HG03558 (cell line): Measurements from ENCODE around the gene MRPL18.
"Not testable (repeated sequence)": the region's sequence is repeated elsewhere in the genome, so short reads cannot be mapped to it uniquely, and the experiment has no call there.

Experiments
- ATAC-seq: cut with Tn5 transposase; IDR thresholded peaks from one replicate; pipeline ENCODE4 v1.9.1; 2021; ENCODE audit warnings: moderate number of reproducible peaks; ENCODE audit not compliant: unreplicated experiment; ENCODE audit errors: extremely low read depth

MRPL18 gene

DNA sequence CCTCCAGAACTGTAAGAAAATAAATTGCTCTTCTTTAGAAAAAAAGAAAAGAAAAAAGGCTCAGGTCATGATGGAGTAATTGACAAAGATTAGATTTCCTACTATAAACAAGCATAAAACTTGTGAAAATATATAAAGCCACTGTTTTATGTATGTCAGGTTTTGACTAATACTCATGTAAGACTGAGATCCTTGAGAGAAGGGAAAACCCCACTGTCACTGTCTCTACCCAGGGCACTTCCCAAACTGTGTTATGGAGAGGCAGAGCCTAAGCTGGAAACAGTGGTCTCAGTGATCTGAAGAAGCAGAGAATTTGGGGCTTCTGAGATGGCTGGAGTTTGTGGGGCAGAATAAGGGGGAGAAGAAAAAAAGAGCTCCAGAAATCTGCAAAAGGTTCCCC, 20.8 kb upstream of the MRPL18 start:
- no peak for ATAC-seq

DNA sequence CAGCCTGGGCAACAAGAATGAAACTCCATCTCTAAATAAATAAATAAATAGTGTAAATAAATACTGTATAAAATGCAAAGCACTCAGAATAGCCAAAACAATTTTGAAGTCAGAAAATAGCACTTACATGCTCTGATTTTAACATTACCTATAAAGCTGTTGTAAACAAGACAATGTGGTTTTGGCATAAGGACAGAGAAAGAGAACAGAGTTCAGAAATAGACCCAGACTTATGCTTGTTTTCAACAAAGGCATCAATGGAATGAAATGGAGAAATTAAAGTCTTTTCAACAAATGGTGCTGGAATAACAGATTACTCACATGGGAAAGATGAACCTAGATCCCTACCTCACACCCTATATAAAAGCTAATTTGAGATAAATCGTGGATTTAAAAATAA, 18.1 kb upstream of the MRPL18 start:
- no peak for ATAC-seq

DNA sequence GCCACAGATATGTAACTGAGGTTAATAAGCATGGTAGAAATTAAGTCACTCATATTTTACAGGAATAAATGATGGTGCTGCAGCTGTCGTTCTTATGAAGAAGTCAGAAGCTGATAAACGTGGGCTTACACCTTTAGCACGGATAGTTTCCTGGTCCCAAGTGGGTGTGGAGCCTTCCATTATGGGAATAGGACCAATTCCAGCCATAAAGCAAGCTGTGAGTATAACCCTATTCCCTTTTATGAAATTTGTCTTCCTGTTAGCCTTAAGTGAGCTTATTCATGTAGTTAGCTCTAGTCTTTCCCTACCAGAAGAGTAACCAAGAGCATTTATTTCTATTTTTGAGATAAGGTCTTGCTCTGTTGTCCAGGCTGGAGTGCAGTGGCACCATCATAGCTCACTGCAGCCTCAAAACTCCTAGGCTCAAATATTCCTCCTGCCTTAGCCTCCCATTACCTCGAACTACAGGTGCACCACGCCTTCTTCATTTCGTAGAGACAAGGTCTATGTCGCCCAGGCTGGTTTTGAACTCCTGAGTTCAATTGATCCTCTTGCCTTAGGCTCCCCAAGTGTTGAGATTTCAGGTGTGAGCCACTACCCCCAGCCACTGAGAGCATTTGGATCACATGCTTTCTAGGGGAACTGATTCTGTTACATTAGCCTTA, 12.9 kb upstream of the MRPL18 start:
- ATAC-seq = no peak

DNA sequence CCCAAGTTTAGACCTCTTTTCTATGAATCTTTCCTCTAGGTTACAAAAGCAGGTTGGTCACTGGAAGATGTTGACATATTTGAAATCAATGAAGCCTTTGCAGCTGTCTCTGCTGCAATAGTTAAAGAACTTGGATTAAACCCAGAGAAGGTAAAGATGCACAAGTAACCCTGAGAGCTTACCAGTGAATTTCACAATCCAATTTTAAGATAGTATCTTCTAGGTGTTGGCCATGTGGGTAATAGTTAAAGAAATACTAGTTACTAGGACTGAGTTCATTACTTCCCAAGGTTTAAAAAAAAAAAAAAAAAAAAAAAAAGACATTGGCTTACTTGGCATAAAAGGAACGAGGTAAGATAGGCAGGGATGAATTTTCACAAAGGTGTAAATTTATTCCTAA, 12.1 kb upstream of the MRPL18 start:
- ATAC-seq = no peak

DNA sequence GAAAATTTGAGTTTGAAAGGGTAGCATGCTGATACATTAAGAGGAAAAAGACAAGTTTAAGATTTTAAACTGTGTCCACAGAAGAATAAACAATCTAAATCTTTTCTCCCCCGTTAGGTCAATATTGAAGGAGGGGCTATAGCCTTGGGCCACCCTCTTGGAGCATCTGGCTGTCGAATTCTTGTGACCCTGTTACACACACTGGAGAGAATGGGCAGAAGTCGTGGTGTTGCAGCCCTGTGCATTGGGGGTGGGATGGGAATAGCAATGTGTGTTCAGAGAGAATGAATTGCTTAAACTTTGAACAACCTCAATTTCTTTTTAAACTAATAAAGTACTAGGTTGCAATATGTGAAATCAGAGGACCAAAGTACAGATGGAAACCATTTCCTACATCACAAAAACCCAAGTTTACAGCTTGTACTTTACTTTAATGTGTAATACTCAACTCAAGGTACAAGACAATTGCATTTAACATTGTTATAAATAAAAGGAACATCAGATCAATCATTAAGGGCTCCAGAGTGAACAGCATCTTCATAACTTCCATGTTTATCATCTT, 11.6 kb upstream of the MRPL18 start:
- ATAC-seq = no peak

DNA sequence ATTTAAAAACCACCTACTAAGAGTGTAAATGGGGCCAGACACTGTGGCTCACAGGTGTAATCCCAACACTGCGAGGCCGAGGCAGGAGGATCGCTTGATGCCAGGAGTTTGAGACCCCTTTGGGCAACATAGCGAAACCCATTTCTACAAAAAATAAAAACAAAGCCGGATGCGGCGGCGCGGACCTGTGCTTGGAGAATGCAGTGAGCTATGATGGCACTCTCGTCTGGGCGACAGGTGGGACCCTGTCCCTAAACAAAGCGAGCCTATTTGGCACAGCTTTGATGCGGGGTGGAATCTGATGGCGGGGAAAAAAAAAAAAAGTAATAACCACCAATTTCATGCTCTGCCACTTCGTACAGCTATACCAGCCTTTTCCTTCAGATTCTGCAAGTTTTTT, 2.0 kb upstream of the MRPL18 start:
- no peak for ATAC-seq

DNA sequence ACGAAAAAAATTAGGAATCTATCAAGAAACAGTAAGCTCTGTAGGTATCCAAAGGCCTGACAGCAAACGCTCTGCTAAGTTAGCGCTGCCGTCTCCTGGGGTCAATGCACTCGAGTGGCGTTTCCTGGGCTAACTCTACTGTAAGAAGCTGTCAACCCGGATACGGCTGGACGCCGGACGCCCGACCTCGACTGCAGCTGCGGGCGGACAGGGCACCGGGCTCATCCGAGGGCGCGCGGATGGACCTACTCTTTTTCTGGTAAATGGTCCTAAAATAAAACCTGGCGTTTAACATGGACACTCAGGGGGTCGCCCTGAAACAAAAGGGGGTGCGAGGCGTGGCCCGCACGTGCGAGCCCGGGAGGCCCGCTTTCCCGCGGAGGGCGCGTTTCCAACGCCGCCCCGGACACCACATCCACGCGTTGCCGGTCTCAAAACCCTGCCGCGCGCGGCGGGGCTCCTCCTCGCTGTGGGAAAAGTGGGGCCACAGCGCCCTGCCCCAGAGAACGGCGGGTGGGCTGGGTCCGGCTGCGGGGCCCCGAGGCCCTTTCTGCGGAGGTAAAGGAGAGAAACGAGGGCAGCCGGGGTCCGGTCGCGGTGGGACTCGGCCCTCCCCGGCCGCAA, 1.4 kb upstream of the MRPL18 start:
- no peak for ATAC-seq

DNA sequence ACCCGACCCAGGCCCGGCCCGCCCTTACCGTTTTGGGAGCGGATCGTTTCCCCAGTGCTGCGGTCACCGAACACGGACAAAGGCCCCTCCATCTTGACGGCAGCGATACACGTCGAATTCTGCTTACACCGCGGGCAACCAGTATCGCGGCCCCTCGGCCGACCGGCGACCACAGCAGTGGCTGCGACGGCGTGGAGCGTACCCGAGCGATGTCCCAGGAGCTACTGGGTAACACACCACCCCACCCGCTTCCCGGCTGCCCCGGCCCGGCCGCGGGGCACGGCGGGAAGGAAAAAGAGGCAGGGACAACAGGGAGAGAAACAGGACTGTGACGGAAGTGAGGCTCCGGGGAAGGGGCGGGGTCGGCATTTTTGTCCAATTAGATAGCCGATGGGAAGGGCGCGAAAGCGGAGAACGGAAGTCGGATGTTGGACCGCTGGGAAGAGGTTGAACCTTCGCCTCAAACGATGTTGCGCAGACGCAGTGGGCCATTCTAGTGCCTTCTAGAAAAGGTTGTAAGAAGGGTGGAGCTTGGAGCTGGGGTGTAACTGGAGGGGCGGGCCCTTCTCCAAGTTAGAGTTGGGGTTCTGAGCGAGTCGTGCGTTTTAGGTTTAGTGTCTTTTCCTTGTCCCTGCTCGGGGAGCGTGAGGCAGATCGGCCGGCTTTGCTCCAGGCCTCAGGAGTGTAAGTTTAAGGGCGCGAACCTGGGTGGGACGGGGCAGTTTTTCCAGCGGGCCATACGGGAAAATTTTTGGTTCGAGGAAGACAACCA, 704 bp upstream of the MRPL18 start, which contains the start of gene TCP1:
Gene TCP1 (minus strand): TSS at position 226 of the 772 bp plus-strand sequence. CDS start 134 bp downstream, at position 92.
- peak; percentile 44 for ATAC-seq

DNA sequence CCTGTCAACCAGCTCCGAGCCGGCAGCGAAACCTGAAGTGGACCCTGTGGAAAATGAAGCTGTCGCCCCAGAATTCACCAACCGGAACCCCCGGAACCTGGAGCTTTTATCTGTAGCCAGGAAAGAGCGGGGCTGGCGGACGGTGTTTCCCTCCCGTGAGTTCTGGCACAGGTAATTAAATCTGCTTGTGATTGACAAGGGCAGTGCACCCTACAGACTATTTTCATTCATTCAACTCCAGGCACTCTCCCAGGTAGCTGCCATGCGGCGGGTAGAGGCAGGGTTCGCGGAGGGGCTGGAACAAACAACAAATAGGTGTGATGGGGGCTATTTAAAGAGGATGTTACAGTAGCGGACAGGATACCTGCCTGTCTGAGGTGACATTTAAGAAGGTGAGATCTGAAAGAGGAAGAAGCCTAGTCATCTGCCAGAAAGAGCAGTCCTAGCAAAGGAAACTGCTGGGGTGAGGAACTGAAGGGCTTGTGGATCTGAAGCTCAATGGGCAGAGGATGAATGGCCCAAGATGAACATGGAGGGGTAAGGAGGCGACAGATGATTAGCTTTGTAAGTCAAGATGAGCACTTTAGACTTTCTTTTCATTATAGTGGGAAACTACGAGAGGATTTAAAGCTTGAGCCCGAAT, 810 bp downstream of the MRPL18 start:
- no peak for ATAC-seq

DNA sequence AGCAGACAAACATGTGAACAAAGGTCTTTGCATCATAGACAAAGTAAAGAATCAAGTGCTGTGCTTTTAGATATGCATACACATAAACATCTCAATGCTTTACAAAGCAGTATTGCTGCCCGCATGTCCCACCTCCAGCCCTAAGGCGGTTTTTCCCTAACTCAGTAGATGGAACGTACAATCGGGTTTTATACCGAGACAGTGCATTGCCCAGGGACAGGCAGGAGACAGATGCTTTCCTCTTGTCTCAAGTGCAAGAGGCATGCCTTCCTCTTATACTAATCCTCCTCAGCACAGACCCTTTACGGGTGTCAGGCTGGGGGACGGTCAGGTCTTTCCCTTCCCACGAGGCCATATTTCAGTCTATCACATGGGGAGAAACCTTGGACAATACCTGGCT, 4.7 kb downstream of the MRPL18 start:
- ATAC-seq = not testable (repeated sequence)

DNA sequence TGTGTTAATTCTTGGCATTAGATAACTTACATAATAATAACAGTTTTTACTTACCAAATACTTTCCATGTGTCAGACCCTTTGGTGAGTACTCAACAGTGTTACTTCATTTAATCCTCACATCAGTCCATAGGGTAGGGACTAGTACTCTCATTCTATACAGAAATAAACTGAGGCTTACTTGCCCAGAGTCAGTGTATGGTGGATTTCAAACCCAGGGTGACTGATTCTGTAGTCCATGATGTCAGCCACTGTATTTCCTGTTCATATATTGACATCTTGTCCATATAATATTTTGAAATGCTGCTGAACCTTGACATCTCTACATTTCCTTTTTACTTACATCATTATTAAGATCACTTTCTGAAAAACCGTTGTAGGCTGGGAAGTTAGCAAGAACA, 7.3 kb downstream of the MRPL18 start:
- no peak for ATAC-seq

DNA sequence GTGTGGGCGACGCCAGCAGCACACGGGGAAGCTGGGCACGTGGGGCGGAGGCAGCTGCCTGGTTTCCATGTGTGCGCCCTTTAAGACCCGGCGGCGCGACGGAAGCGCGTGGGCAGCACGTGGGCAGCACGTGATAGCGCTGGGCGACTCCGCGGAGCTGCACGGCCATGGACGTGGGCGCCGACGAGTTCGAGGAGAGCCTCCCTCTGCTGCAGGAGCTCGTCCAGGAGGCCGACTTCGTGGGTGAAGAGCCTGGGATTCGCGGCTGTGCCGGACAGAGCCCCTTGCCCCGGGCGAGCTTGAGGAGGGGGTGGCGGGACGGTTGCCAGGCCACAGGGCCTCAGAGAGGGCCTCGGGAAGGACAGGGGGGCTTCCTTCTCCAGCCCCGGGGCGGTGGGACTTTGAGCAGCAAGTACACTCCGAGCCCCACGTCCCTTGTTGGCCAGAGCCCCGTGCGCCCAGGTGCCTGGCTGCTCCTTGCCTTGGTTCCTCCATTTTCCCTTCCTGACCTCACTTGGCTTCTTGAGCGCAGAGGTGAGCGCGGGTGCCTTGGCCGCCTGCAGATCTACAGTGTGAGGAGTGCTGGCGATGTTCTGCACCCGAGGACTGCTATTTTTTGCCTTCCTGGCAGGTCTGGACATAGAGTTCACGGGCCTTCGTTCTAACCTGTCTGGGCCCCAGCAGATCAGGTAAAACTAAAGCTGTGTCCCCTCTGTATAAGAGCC, 10.0 kb downstream of the MRPL18 start, which contains the start of gene PNLDC1:
Gene PNLDC1 (plus strand): TSS at position 136 of the 725 bp plus-strand sequence. CDS start 32 bp downstream, at position 168.
- ATAC-seq = no peak

DNA sequence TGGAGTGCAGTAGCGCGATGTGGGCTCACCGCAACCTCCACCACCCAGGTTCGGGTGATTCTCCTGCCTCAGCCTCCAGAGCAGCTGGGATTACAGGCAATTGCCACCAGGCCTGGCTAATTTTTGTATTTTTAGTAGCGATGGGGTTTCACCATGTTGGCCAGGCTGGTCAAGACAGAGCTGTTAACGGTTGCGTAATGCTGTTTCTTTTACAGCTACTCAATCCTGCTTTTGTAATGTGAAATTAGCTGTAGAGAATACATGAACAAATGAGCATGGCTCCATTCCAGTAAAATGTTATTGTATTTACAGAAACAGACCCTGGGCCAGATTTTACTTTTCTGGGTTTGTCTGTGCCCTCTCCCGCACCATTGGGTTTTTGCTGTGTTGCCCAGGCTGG, 11.7 kb downstream of the MRPL18 start:
- no peak for ATAC-seq

DNA sequence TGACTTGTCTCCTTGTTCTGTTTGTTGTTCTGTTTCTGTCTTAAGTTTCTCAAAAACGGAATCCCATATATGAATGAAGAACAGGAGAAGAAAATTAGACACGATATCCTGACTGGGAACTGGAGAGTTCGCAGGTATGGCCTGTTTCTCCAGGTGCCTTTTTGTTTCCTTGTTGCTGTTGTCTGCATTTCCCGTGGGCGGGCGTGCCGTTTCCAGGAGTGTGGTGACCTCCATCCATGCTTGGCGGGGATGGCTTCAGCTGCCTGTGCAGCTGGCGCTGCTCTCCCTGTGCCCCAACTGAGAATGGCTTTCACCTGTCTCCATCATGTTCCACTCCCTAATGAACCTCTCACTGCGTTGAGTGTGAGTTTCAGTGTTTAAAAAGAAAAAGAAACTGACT, 14.2 kb downstream of the MRPL18 start:
- no peak for ATAC-seq

DNA sequence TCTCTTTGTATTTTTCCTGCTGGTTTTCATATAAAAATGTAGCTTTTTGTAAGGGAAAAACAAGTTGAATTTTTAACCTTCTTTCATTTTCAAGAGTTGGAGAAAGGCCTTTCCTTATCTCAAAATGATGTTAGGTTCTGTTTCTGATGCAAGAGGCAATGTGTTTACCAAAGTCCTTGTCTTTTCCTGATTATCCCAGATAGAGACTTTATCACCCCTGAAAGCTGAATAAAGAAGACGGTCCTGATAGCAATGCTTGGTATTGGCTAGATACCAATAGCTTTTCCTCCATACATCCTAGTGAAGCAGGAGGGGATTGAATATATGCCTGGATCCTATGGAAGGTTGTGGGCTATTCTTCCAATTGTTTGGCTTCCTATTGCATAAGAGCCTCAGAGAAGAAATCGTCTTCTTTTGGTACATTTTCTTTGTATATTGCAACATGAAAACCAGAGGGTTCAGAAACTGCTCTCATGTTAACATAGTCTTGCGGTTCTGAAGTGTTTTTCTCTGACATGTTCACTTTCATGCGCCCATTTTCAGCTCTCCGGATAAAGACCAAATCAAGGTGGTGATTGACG, 15.3 kb downstream of the MRPL18 start:
- no peak for ATAC-seq

DNA sequence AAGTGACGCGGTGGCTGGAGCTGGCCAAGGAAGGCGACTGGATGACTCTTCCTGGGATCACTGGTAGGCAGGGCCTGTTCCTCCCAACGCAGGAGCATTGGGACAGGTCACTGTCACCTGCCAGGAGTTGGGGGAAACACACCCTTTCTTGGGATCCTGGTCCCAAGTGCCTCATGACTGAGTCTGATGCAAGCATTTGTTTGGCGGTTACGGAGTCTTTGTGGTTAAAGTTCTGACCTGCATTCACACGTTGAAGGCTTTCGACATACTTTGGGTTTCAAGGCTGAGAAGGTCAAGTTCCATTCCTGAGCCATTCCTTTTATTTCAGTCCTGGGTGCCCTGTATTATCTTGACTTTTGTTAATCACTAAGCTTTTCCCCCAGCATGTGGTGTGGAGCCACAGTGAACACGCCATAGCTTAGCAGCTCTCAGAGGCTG, 15.8 kb downstream of the MRPL18 start:
- no peak for ATAC-seq

DNA sequence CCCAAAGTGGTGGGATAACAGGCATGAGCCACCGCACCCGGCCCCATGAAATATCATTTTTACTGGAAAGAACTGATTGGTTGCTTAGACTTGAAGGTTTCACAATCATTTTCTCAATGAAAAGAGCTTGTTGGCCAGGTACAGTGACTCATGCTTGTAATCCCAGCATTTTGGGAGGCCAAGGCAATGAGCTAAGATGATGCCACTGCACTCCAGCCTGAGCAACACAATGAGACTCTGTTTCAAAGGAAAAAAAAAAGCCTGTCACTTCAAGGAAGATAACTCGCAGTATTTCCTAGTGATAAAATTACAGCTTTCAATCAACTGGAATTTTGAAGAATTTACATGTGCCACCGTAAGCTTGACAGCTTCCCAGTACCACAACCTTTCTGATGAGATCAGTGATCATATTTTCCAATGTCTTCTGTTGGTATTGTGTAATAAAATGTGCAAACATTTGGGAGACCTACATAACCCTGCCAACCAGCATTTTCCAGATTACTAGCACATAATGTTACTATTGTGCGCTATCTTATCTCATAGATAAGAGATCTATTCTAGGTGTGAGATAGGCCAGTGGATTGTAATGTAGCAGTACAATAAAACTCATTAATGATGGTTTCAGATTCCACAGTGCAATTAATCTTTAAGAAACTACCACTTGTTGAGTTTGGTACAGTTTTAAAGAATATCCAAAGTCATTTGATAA, 17.0 kb downstream of the MRPL18 start:
- ATAC-seq = no peak

DNA sequence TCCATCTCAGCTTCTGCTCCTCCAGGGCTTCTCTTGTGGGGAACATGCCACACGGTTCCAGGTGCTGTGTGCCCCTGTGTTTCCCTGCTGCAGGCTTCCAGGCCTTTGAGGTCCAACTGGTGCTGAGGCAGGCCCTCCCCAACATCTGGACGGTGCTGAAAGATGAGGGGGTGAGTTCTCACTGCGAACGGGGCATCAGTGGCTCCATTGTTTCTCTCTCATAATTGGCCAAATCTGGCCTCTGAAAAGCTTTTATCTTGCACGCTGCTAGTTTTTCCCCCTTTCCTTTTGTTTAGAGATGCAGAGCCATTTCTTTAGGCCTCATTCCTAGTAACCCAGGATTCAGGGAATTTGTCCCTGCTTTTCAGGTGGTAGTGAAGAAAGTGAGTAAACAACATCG, 18.4 kb downstream of the MRPL18 start:
- no peak for ATAC-seq

DNA sequence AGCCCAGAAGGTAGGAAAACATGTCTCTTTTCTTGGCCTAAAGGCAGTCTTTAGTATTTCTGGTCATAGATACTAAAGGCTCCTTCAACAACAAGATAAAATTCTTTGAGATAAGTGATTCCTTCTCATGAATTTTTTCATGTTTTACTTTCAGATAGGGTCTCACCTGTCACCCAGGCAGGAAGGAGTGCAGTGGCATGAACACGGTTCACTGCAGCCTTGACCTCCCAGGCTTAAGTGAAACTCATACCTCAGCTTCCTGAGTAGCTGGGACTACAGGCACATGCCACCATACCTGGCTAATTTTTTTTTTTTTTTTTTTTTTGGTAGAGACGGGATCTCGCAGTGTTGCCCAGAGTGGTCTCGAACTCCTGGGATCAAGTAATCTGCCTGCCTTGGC, 18.9 kb downstream of the MRPL18 start:
- ATAC-seq = no peak
